SK-N-SH treated with all-trans-retinoic acid at 6 μM for 48 hours (cell line): ENCODE results near the gene PPARD.

Experiments
- ARNTL ChIP-seq: fragments of 450-650 bp; formaldehyde crosslinking; IDR thresholded peaks from 2 replicates; pipeline ENCODE4 v1.5.0; 2020; ENCODE audit warnings: low read depth, mild to moderate bottlenecking, moderate library complexity, borderline replicate concordance
- GLIS3 ChIP-seq: fragments of 250-450 bp; sonication (Bioruptor Pico); IDR thresholded peaks from 2 replicates; pipeline ENCODE4 v1.5.0; 2020; ENCODE audit warnings: mild to moderate bottlenecking, moderate library complexity
- OSR1 ChIP-seq: fragments of 250-450 bp; sonication (Bioruptor Pico); IDR thresholded peaks from 2 replicates; pipeline ENCODE4 v1.8.0; 2022; ENCODE audit warnings: moderate library complexity, mild to moderate bottlenecking, inconsistent platforms
- PATZ1 ChIP-seq: fragments of 250-450 bp; sonication (Bioruptor Pico); IDR thresholded peaks from 2 replicates; pipeline ENCODE4 v1.8.0; 2020; ENCODE audit warnings: mild to moderate bottlenecking, moderate library complexity, borderline replicate concordance
- SNAI2 ChIP-seq: fragments of 250-450 bp; sonication (Bioruptor Pico); IDR thresholded peaks from 2 replicates; pipeline ENCODE4 v1.5.0; 2020; ENCODE audit warnings: mild to moderate bottlenecking, moderate library complexity
- TCF4 ChIP-seq: fragments of 250-450 bp; sonication (Bioruptor Pico); IDR thresholded peaks from 2 replicates; pipeline ENCODE4 v1.8.0; 2021; ENCODE audit warnings: mild to moderate bottlenecking, moderate library complexity, borderline replicate concordance
- ZFP3 ChIP-seq: fragments of 250-450 bp; sonication (Bioruptor Pico); IDR thresholded peaks from 2 replicates; pipeline ENCODE4 v1.5.0; 2020; ENCODE audit warnings: mild to moderate bottlenecking, moderate library complexity
- TF ChIP-seq, protein P1 (sequence below): fragments of 250-450 bp; sonication (Bioruptor Pico); IDR thresholded peaks from 2 replicates; pipeline ENCODE4 v1.5.1; 2020; ENCODE audit warnings: low read depth, mild to moderate bottlenecking, moderate library complexity
- TF ChIP-seq, protein P2 (sequence below): fragments of 250-450 bp; sonication (Bioruptor Pico); IDR thresholded peaks from 2 replicates; pipeline ENCODE4 v1.5.1; 2021; ENCODE audit warnings: mild to moderate bottlenecking, moderate library complexity

DNA sequence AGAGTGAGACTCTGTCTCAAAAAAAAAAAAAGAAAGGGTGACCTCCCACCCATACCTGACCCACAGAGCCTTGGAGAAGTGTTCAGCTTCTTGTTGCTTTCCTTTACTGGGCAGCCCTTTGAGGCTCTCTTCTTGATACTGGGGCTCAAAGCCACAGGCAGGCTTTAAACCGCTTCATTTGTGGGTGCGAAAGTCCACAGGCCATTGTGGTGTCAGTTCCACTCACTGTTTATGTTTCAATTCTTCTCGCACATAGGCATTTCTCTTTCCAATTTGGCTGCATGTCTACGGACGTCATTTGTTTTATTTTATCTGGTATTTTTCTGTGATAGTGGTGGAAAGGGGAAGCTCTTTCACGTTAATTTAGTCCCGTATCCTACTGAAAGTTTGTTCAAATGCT is 34.6 kb downstream of the PPARD start:
- no peak for TF ChIP-seq OSR1 (CRISPR knock-in tag)
- TF ChIP-seq GLIS3 (CRISPR knock-in tag) = no peak
- no peak for TF ChIP-seq SNAI2 (CRISPR knock-in tag)
- TF ChIP-seq, protein P1, sequence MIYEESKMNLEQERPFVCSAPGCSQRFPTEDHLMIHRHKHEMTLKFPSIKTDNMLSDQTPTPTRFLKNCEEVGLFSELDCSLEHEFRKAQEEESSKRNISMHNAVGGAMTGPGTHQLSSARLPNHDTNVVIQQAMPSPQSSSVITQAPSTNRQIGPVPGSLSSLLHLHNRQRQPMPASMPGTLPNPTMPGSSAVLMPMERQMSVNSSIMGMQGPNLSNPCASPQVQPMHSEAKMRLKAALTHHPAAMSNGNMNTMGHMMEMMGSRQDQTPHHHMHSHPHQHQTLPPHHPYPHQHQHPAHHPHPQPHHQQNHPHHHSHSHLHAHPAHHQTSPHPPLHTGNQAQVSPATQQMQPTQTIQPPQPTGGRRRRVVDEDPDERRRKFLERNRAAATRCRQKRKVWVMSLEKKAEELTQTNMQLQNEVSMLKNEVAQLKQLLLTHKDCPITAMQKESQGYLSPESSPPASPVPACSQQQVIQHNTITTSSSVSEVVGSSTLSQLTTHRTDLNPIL (CRISPR knock-in tag) = no peak
- no peak for TF ChIP-seq ARNTL (CRISPR knock-in tag)
- TF ChIP-seq TCF4 = no peak
- TF ChIP-seq, protein P2, sequence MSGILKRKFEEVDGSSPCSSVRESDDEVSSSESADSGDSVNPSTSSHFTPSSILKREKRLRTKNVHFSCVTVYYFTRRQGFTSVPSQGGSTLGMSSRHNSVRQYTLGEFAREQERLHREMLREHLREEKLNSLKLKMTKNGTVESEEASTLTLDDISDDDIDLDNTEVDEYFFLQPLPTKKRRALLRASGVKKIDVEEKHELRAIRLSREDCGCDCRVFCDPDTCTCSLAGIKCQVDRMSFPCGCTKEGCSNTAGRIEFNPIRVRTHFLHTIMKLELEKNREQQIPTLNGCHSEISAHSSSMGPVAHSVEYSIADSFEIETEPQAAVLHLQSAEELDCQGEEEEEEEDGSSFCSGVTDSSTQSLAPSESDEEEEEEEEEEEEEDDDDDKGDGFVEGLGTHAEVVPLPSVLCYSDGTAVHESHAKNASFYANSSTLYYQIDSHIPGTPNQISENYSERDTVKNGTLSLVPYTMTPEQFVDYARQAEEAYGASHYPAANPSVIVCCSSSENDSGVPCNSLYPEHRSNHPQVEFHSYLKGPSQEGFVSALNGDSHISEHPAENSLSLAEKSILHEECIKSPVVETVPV (CRISPR knock-in tag) = no peak
- no peak for TF ChIP-seq ZFP3
- TF ChIP-seq PATZ1 (CRISPR knock-in tag) = no peak
